ENCODE measurements around the gene RAD18. TPM values are rescaled to one million over a fixed set of nuclear protein-coding genes. Genes with fewer than 3 reads are reported as not detected.

Gene RAD18
- total RNA-seq, 2 donors from 2014 or later: 3.0 to 7.2 TPM

DNA sequence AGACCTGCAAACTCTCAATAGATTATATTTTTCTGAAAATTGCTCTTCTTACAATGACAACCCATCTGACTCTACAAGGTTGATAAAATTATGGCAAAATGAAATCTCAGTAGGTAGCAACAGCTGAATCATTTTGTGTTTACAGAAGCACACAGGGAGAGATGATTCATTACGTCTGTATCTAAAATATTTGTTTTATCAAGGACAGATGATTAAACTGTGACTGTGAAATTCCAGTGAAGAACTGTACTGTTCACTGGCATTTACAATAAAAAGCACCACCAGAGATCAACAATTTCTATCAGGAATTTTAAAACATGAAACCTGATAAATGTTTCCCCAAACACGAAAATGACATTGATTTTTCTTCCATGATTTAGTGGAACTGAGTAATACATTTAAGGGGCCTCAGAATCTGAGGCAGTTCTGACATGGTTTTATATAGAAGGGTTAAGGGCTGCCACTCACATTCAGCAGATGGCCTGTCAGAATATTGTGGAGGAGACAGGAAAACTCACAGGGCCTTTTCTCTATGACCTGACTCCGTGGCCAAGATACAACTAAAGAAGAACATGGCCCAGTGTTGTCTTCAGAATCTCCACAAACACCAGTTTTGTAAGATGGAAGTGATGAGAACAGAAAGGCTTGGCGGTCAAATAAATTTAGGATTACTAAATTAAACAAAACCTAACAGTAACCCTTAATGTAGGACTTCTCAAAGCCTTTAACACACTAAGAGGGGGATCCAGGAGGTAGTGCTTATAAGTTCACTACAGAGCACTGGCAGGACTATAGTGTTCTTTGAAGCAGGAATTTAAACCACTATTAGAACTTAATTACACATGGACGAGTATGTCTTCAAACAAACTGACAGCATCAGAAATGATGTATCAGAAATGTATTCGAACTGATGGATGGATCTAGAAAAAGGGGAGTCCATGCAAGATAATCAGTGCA, 25.9 kb downstream of the RAD18 start:
- Histone ChIP-seq H3K4me3 (no peak overlapping the region), H3K36me3 (no peaks in the 10 kb centered on the region), H3K27ac (no peak overlapping the region), H3K27me3 (replicated peaks; ENCODE audit: insufficient read depth) (no peaks in the 10 kb centered on the region), H3K4me1 (ENCODE audit: control insufficient read depth in 1 of 2, low read depth in 2 of 2) (peaks cover 0 to 6% of the 10 kb centered on the region in 2 donors), H3K9me3 (no peaks in the 10 kb centered on the region)
- TF ChIP-seq, protein P1, sequence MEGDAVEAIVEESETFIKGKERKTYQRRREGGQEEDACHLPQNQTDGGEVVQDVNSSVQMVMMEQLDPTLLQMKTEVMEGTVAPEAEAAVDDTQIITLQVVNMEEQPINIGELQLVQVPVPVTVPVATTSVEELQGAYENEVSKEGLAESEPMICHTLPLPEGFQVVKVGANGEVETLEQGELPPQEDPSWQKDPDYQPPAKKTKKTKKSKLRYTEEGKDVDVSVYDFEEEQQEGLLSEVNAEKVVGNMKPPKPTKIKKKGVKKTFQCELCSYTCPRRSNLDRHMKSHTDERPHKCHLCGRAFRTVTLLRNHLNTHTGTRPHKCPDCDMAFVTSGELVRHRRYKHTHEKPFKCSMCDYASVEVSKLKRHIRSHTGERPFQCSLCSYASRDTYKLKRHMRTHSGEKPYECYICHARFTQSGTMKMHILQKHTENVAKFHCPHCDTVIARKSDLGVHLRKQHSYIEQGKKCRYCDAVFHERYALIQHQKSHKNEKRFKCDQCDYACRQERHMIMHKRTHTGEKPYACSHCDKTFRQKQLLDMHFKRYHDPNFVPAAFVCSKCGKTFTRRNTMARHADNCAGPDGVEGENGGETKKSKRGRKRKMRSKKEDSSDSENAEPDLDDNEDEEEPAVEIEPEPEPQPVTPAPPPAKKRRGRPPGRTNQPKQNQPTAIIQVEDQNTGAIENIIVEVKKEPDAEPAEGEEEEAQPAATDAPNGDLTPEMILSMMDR (IDR thresholded peaks at IDR 0.05): no peak
- ATAC-seq (ENCODE audit: insufficient number of reproducible peaks, low FRiP score, low read depth) (no peak), DNase-seq (ENCODE audit: low spot score) (no peak)

GRCh38 chr3:8932507-8932906, 30.8 kb downstream of the RAD18 start:
- H3K27ac ChIP-seq: no peak overlapping the region
- H3K4me1 ChIP-seq (ENCODE audit: control insufficient read depth in 1 of 2, low read depth in 2 of 2): peaks cover 0 to 4% of the 10 kb centered on the region in 2 donors
- ATAC-seq (ENCODE audit: insufficient number of reproducible peaks, low FRiP score, low read depth) (no peak), DNase-seq (ENCODE audit: low spot score) (no peak)
- H3K4me3 ChIP-seq: no peak overlapping the region
- H3K9me3 ChIP-seq: no peaks in the 10 kb centered on the region
- TF ChIP-seq, protein P1 (IDR thresholded peaks at IDR 0.05): no peak
- no peaks in the 10 kb centered on the region for H3K27me3 ChIP-seq (replicated peaks; ENCODE audit: insufficient read depth)
- H3K36me3 ChIP-seq: no peaks in the 10 kb centered on the region

DNA sequence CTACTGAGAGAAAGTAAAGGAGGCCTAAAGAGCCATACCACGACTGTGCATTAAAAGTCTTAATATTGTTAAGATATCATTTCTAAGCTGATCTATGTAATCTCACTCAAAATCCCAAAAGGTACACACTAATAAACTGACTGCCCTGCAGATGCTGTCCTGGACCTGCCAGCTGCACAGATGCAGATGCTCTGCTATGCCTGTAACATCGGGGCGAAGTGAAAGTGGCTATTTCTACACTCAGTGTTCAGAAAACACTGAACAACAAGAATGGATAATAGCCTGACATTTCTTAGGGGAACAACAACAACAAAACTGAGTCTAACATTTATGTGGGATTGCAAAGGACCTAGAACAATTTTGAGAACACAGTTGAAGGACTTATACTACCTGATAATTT, 31.9 kb downstream of the RAD18 start:
- ATAC-seq (ENCODE audit: insufficient number of reproducible peaks, low FRiP score, low read depth) (no peak), DNase-seq (ENCODE audit: low spot score) (no peak)
- H3K4me1 ChIP-seq (ENCODE audit: control insufficient read depth in 1 of 2, low read depth in 2 of 2): no peaks in the 10 kb centered on the region
- H3K4me3 ChIP-seq: no peak overlapping the region
- no peaks in the 10 kb centered on the region for H3K9me3 ChIP-seq
- no peak overlapping the region for H3K27ac ChIP-seq
- TF ChIP-seq, protein P1 (IDR thresholded peaks at IDR 0.05): no peak
- H3K27me3 ChIP-seq (replicated peaks; ENCODE audit: insufficient read depth): no peaks in the 10 kb centered on the region
- H3K36me3 ChIP-seq: no peaks in the 10 kb centered on the region

DNA sequence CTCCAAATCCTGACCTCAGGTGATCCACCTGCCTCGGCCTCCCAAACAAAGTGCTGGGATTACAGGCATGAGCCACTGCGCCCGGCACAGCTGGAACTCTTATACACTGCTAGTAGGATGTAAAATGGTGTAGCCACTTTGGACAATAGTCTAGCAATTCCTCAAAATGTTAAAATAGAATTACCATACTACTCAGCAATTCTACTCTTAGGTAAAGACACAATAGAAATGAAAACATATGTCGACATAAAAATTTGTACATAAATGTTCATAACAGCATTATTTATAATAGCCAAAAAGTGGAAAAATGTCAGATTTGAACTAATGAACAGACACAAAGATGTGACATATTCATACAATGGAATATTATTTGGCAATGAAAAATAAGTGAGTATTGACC, 33.4 kb downstream of the RAD18 start:
- ATAC-seq (ENCODE audit: insufficient number of reproducible peaks, low FRiP score, low read depth) (no peak), DNase-seq (ENCODE audit: low spot score) (no peak)
- no peak overlapping the region for H3K27ac ChIP-seq
- no peaks in the 10 kb centered on the region for H3K4me1 ChIP-seq (ENCODE audit: control insufficient read depth in 1 of 2, low read depth in 2 of 2)
- TF ChIP-seq, protein P1 (IDR thresholded peaks at IDR 0.05): no peak
- H3K27me3 ChIP-seq (replicated peaks; ENCODE audit: insufficient read depth): no peaks in the 10 kb centered on the region
- H3K9me3 ChIP-seq: no peaks in the 10 kb centered on the region
- no peaks in the 10 kb centered on the region for H3K36me3 ChIP-seq
- no peak overlapping the region for H3K4me3 ChIP-seq

- no peaks in the 10 kb centered on the region for H3K9me3 ChIP-seq
- no peak for DNase-seq (ENCODE audit: low spot score)
- ATAC-seq (ENCODE audit: insufficient number of reproducible peaks, low FRiP score, low read depth): no peak
These were observed 48.8 kb downstream of the RAD18 start for GRCh38 chr3:8914491-8914890.

More at GRCh38 chr3:8914491-8914890, 48.8 kb downstream of the RAD18 start:
- Histone ChIP-seq H3K36me3 (no peaks in the 10 kb centered on the region), H3K4me1 (ENCODE audit: control insufficient read depth in 1 of 2, low read depth in 2 of 2) (no peaks in the 10 kb centered on the region), H3K27me3 (replicated peaks; ENCODE audit: insufficient read depth) (no peaks in the 10 kb centered on the region), H3K27ac (no peak overlapping the region), H3K4me3 (no peak overlapping the region)
- TF ChIP-seq, protein P1 (IDR thresholded peaks at IDR 0.05): no peak
